CD4-positive, alpha-beta T cell treated with Interleukin-15 for 4 hours (primary cell): Measurements from ENCODE around the gene MGAT4D.
A peak's percentile ranks its signal among the peaks of the same experiment; 100 is the strongest.
"Not testable (repeated sequence)": the region's sequence is repeated elsewhere in the genome, so short reads cannot be mapped to it uniquely, and the experiment has no call there.

Experiments
- DNase-seq: peaks from one replicate; pipeline ENCODE4 v3.0.0-alpha.2; 2020; ENCODE audit warnings: low spot score

The MGAT4D gene

DNA sequence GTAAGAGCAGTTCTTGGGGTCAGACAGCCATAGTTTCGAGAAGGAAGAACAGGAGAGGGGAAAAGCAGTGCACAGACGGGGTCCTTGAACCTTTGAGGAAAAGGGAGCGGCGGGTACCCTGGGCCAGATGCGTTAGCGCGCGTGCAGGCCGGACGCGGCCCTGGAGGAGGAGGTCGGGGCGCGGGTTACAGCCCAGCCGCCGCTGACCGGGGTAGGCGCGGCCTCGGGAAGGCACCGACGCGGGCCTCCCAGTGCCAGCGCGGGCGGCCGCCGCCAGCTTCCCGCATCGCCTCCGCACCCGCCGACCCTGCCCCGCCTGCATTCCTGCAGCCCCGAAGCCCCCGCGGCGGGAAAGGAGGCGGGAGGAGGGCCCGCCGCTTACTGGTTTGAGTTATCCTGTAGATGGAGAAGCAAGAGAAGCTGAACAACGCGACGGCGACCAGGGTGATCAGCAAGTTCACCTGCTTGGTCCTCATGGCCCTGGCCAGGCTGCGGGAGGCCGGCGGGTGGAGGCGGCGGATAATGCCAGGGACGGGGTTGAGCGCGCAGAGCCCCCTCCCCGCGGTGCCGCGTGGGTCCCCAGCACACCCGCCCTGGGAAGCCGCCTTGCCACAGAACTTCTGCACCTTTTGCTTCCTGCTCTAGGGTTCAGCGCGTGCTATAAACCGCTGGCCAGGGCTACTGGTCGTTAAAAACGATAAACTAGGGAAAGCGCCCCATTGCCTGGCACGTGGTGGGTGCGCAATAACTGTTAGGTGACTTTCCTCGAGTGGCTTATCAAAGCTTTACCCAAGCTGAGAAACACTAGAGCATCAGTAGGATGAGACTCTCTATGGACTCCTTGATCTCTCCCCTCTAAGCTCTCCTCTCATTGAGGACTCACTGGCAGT lies at the start of gene MGAT4D:
Gene MGAT4D (minus strand): TSS at position 547 of the 890 bp plus-strand sequence. CDS start 71 bp downstream, at position 476.
- no peak for DNase-seq

GRCh38 chr4:140533951-140534480 lies 35.9 kb upstream of the MGAT4D start:
- no peak for DNase-seq

GRCh38 chr4:140529434-140529833 lies 31.3 kb upstream of the MGAT4D start:
- DNase-seq: no peak

GRCh38 chr4:140523857-140524742 lies 26.0 kb upstream of the MGAT4D start, which contains the start of gene ELMOD2:
TSS of gene ELMOD2 (plus strand) at chr4:140524168. CDS start at chr4:140525429, 1,261 bp downstream.
- DNase-seq: peak; percentile 97

DNA sequence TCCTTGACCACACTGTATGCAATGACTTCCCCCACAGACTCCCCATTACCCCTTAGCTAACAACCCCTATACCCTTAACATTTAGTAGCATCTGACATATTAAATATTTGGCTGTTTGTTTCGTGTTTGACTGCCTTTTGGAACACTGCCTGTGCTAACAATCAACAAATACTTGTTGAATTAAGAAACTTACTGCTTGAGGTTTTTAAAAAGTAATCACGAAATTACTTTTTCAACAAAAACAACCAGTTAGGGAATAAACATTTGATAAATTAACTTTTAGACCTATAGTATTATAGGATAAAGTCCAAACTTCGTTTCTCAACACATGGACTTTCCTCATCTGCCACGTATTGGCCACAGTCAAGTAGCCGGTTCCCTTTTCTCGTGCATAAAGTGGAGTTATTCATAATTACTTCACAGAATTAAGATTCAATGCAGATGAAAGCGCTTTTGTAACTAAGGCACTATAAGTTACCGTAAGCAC lies 25.3 kb upstream of the MGAT4D start:
- DNase-seq: no peak

GRCh38 chr4:140515423-140515822 lies 17.3 kb upstream of the MGAT4D start:
- no peak for DNase-seq

DNA sequence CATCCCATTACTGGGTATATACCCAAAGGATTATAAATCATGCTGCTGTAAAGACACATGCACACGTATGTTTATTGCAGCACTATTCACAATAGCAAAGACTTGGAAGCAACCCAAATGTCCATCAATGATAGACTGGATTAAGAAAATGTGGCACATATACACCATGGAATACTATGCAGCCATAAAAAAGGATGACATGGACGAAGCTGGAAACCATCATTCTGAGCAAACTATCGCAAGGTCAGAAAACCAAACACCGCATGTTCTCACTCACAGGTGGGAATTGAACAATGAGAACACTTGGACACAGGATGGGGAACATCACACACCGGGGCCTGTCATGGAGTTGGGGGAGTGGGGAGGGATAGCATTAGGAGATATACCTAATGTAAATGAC lies 15.7 kb upstream of the MGAT4D start:
- DNase-seq: not testable (repeated sequence)

- DNase-seq: no peak
These were observed 6.2 kb upstream of the MGAT4D start for GRCh38 chr4:140504261-140504660.

GRCh38 chr4:140499391-140499790 lies 1.3 kb upstream of the MGAT4D start:
- no peak for DNase-seq

DNA sequence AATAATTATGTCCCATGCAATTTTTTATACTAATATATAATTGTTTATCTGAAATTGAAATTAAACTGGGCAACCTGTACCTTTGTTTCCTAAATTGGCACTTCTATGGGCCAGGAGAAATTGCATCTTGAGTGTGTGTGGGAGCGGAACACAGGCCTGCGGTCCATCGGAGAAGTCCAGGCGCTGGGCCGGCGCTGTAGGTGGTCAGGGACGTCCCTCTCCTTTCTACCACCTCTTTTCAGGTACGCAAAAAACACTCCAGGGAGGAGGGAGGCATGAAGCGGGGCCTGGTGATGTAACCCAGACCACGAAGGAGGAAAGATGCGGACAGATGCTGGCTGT lies 717 bp downstream of the MGAT4D start:
- no peak for DNase-seq

GRCh38 chr4:140485939-140486338 lies 12.2 kb downstream of the MGAT4D start:
- no peak for DNase-seq

DNA sequence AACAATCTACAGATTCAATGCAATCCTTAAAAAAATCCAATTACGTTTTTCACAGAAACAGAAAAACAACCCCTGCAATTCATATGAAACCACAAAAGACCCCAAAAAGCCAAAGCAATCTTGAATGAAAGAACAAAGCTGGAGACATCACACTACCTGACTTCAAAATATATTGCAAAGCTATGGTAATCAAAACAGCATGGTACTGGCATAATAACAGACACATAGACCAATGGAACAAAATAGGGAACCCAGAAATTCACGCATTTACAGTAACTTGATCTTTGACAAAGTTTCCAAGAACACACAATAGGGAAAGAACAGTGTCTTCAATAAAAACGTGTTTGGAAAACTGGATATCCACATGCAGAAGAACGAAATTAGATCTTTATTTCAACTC lies 14.6 kb downstream of the MGAT4D start:
- DNase-seq: no peak

- no peak for DNase-seq
These were observed 25.9 kb downstream of the MGAT4D start for GRCh38 chr4:140472156-140472555.

DNA sequence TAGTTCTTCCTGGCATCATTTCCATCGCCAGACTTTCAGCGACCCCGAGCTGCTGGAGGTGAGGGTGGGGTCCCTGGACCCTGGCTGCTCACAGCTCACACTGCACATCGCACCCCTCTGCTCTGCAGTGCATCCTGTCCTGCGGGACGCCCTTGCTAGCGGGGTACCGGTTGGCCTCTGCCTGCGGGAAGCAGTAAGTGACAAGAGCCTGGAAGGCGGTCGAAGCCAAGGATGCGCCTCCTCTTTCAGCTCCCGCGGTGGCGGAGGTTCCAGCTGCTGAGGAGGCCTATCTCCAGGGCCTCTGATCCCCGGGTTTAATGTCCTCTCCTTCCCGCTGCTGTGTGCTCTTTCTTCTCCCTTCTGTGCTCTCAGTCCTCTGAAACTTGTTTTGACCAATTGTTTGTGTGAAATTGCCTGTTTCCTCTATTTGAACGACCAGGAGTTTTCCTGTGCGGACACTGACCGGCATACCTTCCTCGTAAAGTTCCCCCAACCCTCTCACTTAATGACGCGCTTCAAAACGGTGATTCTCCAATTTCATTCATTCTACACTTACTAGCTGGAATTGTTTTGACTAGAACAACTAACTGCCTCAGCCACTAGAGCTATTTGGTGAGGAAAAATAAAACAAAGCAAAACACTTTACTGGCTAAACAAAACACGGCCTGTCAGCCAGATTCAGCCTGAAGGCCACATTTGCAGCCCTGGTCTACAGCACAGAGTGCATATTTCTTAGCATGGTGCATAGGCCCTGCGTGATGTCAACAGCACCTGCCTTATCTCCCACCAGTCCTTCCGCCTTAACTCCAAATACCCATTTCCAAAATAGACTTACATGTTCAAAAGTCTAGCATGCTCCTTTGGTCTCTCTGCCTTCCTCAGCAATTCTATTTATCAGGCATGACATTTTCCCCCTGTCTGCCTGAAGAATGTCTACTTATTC lies 28.0 kb downstream of the MGAT4D start:
- no peak for DNase-seq

GRCh38 chr4:140466146-140466545 lies 31.9 kb downstream of the MGAT4D start:
- DNase-seq: no peak

DNA sequence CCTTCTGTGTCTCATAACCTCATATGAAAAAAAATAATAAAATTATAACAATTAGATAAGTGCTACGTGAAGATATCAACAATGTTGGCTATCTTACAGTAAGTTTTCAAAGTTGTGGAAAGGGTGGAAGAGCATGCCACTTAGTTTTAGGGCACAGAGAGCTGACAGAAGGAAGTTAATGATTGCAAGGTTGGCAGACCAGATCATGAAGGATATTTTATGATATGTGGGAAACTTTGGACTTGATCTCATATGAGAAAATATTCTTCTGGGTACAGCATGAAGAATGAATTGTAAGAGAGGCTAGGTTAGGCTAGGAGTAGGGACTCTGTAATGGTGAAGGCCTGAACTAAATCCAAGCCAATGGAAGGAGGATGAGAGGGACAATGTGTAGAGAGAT lies 34.5 kb downstream of the MGAT4D start:
- no peak for DNase-seq

GRCh38 chr4:140463182-140463581 lies 34.9 kb downstream of the MGAT4D start:
- no peak for DNase-seq

DNA sequence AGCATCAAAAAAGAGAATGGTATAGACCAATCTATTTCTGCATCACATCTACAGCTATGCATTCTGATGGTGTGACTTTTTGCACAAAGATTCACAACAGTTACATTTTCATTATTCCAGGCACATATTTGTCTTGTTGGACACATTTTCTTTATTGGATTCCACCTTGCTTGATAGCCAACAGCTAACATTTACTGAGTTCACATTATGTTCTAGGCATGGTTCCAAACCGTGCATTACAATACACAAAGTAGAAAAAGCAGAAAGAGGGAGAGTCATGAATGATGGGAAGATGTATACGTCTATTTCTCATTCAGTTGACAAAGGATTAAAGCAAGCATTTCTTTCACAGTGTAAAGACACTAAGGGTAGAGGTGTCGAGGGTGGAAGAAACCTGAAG lies 47.7 kb downstream of the MGAT4D start:
- no peak for DNase-seq

DNA sequence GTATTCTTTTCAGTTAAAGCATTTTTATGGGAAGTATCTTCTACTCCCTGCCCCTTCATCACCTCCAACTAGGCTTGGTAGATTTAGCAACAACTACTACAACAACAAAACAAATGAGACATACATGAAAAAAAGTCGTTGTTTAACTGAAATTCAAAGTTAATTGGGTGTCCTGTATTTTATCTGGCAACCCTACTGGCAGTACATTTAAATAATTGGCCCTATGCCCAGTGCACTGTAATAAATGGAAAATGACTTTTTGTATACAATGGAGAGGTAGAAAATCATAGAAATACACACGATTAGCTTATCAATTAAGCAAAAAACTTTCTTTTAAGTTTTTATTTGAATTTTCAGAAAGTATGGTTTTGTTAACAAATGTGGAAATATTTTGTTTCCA lies 49.3 kb downstream of the MGAT4D start:
- no peak for DNase-seq

- no peak for DNase-seq
These were observed 49.9 kb downstream of the MGAT4D start for GRCh38 chr4:140448162-140448561.

GRCh38 chr4:140444347-140444746 lies 53.7 kb downstream of the MGAT4D start:
- DNase-seq: not testable (repeated sequence)
